Stimulated activated naive CD8-positive, alpha-beta T cell treated with anti-CD3 and anti-CD28 coated beads, Interleukin-15, Interleukin-2, amounts not matched to agents 100 U/mL and 50 U/mL, for 24 hours (primary cell): ENCODE measurements around the gene CMPK2.
"Not testable (repeated sequence)": the region's sequence is repeated elsewhere in the genome, so short reads cannot be mapped to it uniquely, and the experiment has no call there.

ENCODE experiments used
- ATAC-seq: fragments of 150-1000 bp; cut with Tn5 transposase; one replicate; pipeline ENCODE4 v1.10.0; 2021
- DNase-seq: peaks from one replicate; pipeline ENCODE4 v3.0.0; 2021

Gene CMPK2

GRCh38 chr2:6880200-6880733 lies 14.6 kb upstream of the CMPK2 start:
- no peak for ATAC-seq
- DNase-seq, result no peak

GRCh38 chr2:6879011-6879410 lies 13.3 kb upstream of the CMPK2 start:
- DNase-seq, result no peak
- ATAC-seq, result no peak

GRCh38 chr2:6878549-6878948 lies 12.8 kb upstream of the CMPK2 start:
- no peak for ATAC-seq
- DNase-seq, result no peak

DNA sequence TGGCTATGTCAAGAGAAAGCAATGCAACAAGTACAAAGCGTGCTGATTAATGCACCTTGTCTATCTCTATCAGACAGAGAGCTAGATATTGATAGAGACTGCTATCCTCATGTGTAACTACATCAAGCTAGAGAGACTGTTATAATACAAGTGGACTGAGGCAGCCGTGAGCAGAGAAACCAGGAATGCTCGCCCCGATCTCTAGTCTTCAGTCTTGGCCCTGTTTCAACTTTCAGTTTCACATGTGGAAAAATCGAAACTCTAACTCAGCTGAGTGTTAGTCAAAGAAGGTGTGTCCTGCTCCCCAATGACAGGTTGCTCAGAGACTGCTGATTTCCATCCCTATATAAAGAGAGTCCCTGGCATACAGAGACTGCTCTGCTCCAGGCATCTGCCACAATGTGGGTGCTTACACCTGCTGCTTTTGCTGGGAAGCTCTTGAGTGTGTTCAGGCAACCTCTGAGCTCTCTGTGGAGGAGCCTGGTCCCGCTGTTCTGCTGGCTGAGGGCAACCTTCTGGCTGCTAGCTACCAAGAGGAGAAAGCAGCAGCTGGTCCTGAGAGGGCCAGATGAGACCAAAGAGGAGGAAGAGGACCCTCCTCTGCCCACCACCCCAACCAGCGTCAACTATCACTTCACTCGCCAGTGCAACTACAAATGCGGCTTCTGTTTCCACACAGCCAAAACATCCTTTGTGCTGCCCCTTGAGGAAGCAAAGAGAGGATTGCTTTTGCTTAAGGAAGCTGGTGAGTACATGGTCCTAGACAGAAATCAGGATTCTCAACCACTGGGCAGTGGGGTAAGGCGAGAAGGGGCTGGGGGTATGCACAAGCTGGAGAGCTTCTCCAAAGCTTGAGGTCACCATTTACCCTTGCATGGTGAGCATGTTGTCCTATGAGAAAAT lies 11.9 kb upstream of the CMPK2 start, which contains the start of gene RSAD2:
Gene RSAD2, plus strand, starts transcription at position 376 of the 903 bp plus-strand sequence. Its CDS starts 24 bp downstream, at position 400.
- DNase-seq, result peak; percentile 24
- ATAC-seq, result peak; percentile 84

- DNase-seq, result no peak
- no peak for ATAC-seq
Measured at GRCh38 chr2:6876309-6876708, 10.6 kb upstream of the CMPK2 start.

DNA sequence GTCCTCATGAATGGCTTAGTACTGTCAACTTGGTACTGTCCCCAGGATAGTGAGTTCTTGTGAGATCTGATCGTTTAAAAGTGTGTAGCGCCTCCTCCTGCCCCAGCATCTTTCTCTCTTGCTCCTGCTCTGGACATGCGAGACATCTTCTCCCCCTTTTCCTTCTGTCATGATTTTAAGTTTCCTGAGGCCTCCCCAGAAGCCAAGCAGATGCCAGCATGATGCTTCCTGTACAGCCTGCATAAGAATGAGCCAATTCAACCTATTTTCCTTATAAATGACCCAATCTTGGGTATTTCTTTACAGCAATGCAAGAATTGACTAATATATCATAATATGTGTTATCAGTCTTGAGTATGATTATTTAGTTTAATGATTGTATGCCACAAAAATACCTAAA lies 8.3 kb upstream of the CMPK2 start:
- ATAC-seq (no peak), DNase-seq (no peak)

DNA sequence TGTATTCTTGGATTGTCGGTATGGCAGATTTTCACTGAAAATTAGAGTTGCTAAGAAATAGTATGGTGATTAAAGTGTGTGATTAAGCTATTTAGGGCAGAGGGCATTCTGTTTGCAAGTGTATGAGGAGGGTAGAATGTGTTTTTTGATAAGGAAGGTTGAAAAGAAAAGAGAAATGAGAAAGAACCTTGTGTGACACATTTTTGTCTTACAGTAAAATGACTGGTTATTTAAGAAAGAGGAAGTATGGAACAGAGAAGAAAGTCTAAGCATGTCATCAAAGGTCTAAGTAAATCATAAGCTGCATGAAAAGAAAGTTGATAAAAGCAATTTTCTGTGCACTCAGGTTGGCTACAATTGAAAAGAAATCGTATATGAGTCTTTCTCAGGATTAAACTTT lies 6.7 kb upstream of the CMPK2 start:
- no peak for ATAC-seq
- DNase-seq, result no peak

- ATAC-seq, result no peak
- DNase-seq, result no peak
Measured at GRCh38 chr2:6866982-6867381, 1.3 kb upstream of the CMPK2 start.

- peak; percentile 48 for ATAC-seq
- peak; percentile 23 for DNase-seq
Measured at GRCh38 chr2:6866275-6866671, 566 bp upstream of the CMPK2 start.

GRCh38 chr2:6864923-6865345 lies 773 bp downstream of the CMPK2 start:
- peak; percentile 2 for ATAC-seq
- peak; percentile 44 for DNase-seq

- ATAC-seq (no peak), DNase-seq (no peak)
Measured at GRCh38 chr2:6864231-6864754, 1.4 kb downstream of the CMPK2 start.

DNA sequence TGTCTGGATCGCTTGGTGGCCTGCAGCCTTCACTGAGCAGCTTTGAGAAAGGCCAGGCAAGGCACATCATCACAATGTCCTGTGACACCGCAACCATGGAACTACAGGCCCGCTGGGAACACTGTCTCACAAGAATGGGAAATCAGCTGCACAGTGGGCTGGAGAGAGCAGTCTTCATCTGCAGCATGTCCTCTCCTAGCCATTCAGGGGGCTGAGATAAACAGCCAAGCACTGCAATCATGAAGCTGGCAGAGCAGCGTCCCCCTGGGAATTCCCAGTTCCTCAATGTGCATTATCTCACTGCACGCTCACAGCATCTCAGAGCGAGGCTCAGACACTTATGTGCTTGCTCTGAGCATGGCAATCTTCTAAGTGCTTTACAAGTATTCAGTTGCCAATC lies 1.9 kb downstream of the CMPK2 start:
- no peak for DNase-seq
- ATAC-seq, result no peak

- no peak for DNase-seq
- no peak for ATAC-seq
Measured at GRCh38 chr2:6860296-6860695, 5.4 kb downstream of the CMPK2 start.

DNA sequence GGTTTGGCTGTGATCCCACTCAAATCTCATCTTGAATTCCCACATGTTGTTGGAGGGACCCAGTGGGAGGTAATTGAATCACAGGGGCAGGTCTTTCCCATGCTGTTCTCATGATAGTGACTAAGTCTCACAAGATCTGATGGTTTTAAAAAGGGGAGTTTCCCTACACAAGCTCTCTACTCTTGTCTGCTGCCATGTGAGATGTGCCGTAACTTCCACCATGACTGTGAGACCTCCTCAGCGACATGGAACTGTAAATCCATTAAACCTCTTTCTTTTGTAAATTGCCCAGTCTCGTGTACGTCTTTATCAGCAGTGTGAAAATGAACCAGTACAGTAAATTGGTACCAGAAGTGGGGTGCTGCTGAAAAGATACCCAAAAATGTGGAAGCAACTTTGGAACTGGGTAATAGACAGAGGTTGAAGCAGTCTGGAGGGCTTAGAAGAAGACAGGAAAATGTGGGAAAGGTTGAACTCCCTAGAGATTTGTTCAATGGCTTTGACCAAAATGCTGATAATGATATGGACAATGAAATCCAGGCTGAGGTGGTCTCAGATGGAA lies 7.2 kb downstream of the CMPK2 start:
- ATAC-seq, result not testable (repeated sequence)

DNA sequence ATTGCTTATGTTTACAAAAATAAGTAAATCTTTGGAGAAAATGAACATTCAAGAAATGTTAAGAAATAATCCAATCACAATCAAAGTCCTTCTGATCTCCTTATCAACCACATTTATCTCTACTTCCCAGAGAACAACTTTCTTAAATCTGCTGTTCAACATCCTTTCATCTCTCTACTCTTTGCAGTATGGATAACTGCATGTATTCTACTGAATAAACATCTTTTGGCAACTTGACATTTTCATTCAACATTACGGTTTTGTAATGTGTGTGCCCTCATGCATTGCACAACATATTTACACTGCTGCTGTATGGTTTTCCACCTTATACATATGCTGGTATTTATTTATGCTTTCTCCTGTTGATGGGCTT lies 9.2 kb downstream of the CMPK2 start:
- DNase-seq (no peak), ATAC-seq (no peak)

More for the DNA sequence above, 7.2 kb downstream of the CMPK2 start:
- DNase-seq, result not testable (repeated sequence)

DNA sequence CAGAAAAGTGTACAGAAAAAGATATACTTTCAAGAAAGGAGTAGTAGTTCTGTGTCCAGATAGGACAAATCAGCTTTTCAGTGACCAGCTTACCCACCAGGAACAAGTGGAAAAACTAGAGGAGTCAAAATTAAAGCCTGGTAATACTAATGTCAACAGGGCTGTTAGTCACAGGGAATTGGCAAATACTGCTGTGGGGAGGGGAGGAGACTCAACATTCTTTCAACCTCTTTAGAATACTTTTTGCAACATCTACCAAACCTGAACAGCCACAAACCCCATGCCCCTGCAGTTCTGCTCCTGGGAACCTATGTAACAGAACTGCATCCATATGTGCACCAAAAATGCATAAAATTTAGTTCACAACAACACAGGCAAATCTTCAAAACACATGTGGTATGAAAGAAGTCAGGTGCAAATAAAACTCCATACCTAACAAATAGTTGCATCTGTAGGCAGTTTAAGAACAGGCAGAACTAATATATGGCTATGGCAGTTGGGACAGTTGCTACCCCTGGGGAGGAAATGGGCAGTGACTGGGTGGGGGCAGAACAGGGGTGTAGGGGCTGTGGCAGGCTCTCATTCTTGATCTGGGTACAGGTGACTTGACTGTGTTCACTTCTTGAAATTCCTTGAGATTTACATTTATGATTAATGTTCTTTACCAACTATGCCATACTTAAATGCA lies 9.7 kb downstream of the CMPK2 start:
- DNase-seq (no peak), ATAC-seq (no peak)

DNA sequence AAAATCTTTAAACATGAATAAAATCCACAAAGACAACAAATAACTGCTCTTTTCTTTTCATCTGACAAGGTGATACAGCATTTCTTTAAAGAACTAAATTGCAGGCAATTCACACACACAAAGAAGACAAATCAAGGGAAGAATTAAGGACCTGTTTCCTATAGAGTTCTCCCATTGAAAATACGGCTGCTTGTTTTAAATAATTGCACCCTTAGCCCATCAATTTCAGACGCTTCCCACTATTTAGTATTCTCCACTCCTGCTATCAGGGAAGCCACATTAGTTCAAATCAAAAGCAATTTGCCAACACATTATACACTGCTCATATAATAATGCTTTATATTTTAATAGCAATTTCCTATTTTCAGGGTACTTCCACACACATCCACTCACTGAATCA lies 11.3 kb downstream of the CMPK2 start:
- no peak for ATAC-seq

DNA sequence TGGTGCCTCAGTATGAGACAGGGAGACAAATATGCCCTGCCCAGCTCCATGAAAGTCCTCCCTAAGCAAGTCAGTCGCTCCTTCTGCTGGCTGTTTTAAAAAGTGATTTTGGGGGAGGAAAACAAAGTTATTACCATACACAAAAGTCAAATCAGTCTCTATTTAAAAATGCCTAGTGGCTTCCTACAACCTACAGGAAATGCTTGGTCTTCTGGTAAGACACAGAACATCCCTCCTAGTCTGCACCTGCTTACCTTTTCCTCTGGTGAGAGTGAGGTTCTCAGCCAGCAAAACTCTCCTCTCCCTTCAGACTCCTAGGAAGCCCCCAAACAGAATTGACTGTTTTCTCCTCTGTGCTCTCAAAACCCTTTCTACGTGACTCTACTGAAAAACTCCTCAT lies 13.5 kb downstream of the CMPK2 start:
- no peak for ATAC-seq

More for the DNA sequence above, 11.3 kb downstream of the CMPK2 start:
- DNase-seq, result no peak

GRCh38 chr2:6846967-6847681 lies 18.6 kb downstream of the CMPK2 start:
- ATAC-seq, result no peak
- no peak for DNase-seq

More for the DNA sequence above, 13.5 kb downstream of the CMPK2 start:
- no peak for DNase-seq

DNA sequence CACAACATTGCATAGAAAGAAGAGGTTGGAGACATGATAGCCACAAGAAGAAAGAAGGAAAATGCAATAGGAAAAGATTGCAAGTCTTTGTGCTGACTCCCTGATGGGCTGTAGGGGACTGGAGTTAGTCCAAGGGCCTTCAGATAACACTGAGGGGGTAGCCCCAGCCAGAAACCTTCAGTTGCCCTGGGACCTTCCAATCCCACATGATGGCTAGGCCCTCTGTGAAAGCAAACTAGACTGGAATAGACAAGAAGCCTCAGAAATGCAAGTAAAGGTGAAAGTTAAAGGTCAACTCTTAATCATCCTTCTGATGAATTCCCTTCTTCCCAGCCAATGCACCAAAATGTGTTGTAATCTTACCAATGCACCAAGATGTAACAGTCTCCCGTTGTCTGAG lies 19.2 kb downstream of the CMPK2 start:
- DNase-seq (no peak), ATAC-seq (peak; percentile 74)

- DNase-seq (no peak), ATAC-seq (no peak)
Measured at GRCh38 chr2:6845903-6846302, 19.8 kb downstream of the CMPK2 start.

GRCh38 chr2:6845312-6845711 lies 20.4 kb downstream of the CMPK2 start:
- ATAC-seq, result no peak
- peak; percentile 12 for DNase-seq
